Liver (tissue), 9 donors: ENCODE measurements around the gene SYTL1. TPM values are rescaled to one million over a fixed set of nuclear protein-coding genes. Genes with fewer than 3 reads are reported as not detected.

Experiments used
- DNase-seq: peaks from one replicate; pipeline ENCODE4 v3.0.0-alpha.2; 2017; ENCODE audit warnings: low spot score
- H3K27ac ChIP-seq, 2 donors: one replicate each; pipeline ENCODE4 v1.7.0; 2013; ENCODE audit warnings: inconsistent platforms in 2 of 2, low read length in 2 of 2, control low read depth in 1 of 2, low read depth in 1 of 2, mild to moderate bottlenecking in 1 of 2
- H3K27me3 ChIP-seq, 4 donors: one replicate each; pipeline versions ENCODE4 v1.6.1 to v1.7.0; 2013; ENCODE audit warnings: low read length in 3 of 4, inconsistent platforms in 1 of 4, mild to moderate bottlenecking in 1 of 4, moderate library complexity in 1 of 4; ENCODE audit not compliant: control insufficient read depth in 4 of 4, insufficient read depth in 4 of 4
- H3K36me3 ChIP-seq, 4 donors: one replicate each; pipeline versions ENCODE4 v1.6.1 to v1.7.0; 2013; ENCODE audit warnings: low read length in 3 of 4, mild to moderate bottlenecking in 3 of 4, low read depth in 1 of 4, moderate library complexity in 1 of 4; ENCODE audit not compliant: control insufficient read depth in 4 of 4, insufficient read depth in 3 of 4
- H3K4me1 ChIP-seq, 4 donors: one replicate each; pipeline versions ENCODE4 v1.6.1 to v1.7.0; 2013; ENCODE audit warnings: low read length in 3 of 4, mild to moderate bottlenecking in 3 of 4, moderate library complexity in 1 of 4; ENCODE audit not compliant: control insufficient read depth in 4 of 4, insufficient read depth in 4 of 4
- H3K4me3 ChIP-seq, 3 donors: one replicate each; pipeline versions ENCODE4 v1.6.1 to v1.7.0; 2013; ENCODE audit warnings: low read length in 3 of 3, control low read depth in 1 of 3, low read depth in 1 of 3, mild to moderate bottlenecking in 1 of 3
- H3K9ac ChIP-seq, 2 donors: one replicate each; pipeline ENCODE4 v1.7.0; 2013; ENCODE audit warnings: low read length in 2 of 2, mild to moderate bottlenecking in 2 of 2, moderate library complexity in 2 of 2, control low read depth in 1 of 2, low read depth in 1 of 2
- H3K9me3 ChIP-seq, 4 donors: one replicate each; pipeline versions ENCODE4 v1.6.1 to v1.7.0; 2013; ENCODE audit warnings: low read length in 3 of 4; ENCODE audit not compliant: control insufficient read depth in 4 of 4
- ATF3 ChIP-seq: IDR thresholded peaks from 2 replicates; pipeline ENCODE4 v1.6.1; 2016; ENCODE audit warnings: antibody characterized with exemption
- EGR1 ChIP-seq, 2 donors: IDR thresholded peaks; 2 replicates each; pipeline ENCODE4 v1.6.1; 2016 to 2018; ENCODE audit warnings: antibody characterized with exemption in 2 of 2, low read depth in 2 of 2
- FOXA1 ChIP-seq: IDR thresholded peaks from 2 replicates; pipeline ENCODE4 v1.6.1; 2016; ENCODE audit warnings: antibody characterized with exemption
- FOXA2 ChIP-seq: IDR thresholded peaks from 2 replicates; pipeline ENCODE4 v1.6.1; 2016; ENCODE audit warnings: antibody characterized with exemption
- GABPA ChIP-seq, 2 donors: IDR thresholded peaks in 1 of 2; conservative IDR thresholded peaks in 1 of 2; 2 replicates each; pipeline ENCODE4 v1.6.1; 2016; ENCODE audit warnings: antibody characterized with exemption in 2 of 2, mild to moderate bottlenecking in 1 of 2, moderate library complexity in 1 of 2
- HNF4A ChIP-seq, 2 donors: conservative IDR thresholded peaks; 2 replicates each; pipeline ENCODE4 v1.6.1; 2016; ENCODE audit warnings: antibody characterized with exemption in 2 of 2, mild to moderate bottlenecking in 2 of 2
- HNF4G ChIP-seq: IDR thresholded peaks from 2 replicates; pipeline ENCODE4 v1.6.1; 2016; ENCODE audit warnings: antibody characterized with exemption
- JUND ChIP-seq, 2 donors: IDR thresholded peaks; 2 replicates each; pipeline ENCODE4 v1.6.1; 2016; ENCODE audit warnings: antibody characterized with exemption in 2 of 2
- MAX ChIP-seq: IDR thresholded peaks from 2 replicates; pipeline ENCODE4 v1.6.1; 2016; ENCODE audit warnings: antibody characterized with exemption
- NR2F2 ChIP-seq: IDR thresholded peaks from 2 replicates; pipeline ENCODE4 v1.6.1; 2016; ENCODE audit warnings: antibody characterized with exemption
- RAD21 ChIP-seq, 2 donors: IDR thresholded peaks; 2 replicates each; pipeline ENCODE4 v1.6.1; 2016; ENCODE audit warnings: antibody characterized with exemption in 2 of 2, mild to moderate bottlenecking in 2 of 2
- REST ChIP-seq: IDR thresholded peaks from 2 replicates; pipeline ENCODE4 v1.6.1; 2016; ENCODE audit warnings: antibody characterized with exemption, mild to moderate bottlenecking
- RXRA ChIP-seq, 2 donors: IDR thresholded peaks; 2 replicates each; pipeline ENCODE4 v1.6.1; 2017 to 2018; ENCODE audit warnings: antibody characterized with exemption in 2 of 2, mild to moderate bottlenecking in 1 of 2
- SP1 ChIP-seq: IDR thresholded peaks from 2 replicates; pipeline ENCODE4 v1.6.1; 2018; ENCODE audit warnings: antibody characterized with exemption, mild to moderate bottlenecking
- TAF1 ChIP-seq: conservative IDR thresholded peaks from 2 replicates; pipeline ENCODE4 v1.6.1; 2016; ENCODE audit warnings: antibody characterized with exemption, mild to moderate bottlenecking
- YY1 ChIP-seq: IDR thresholded peaks from 2 replicates; pipeline ENCODE4 v1.6.1; 2016; ENCODE audit warnings: antibody characterized with exemption, mild to moderate bottlenecking
- ZBTB33 ChIP-seq: IDR thresholded peaks from 2 replicates; pipeline ENCODE4 v1.6.1; 2016; ENCODE audit warnings: antibody characterized with exemption
- WGBS: extraction: QIAGEN DNeasy Blood & Tissue Kit; methylation state at CpG from one replicate; pipeline ENCODE4 v1.1.7; 2013; 5-methylcytosine and 5-hydroxymethylcytosine counted together
- polyA plus RNA-seq, 2 donors: library from polyadenylated mRNA; stranded (reverse) in 1 of 2; unstranded in 1 of 2; fragments of 200-250 nt in 1 of 2; fragments of >200 nt in 1 of 2; fragmentation: Nextera tagmentation in 1 of 2; extraction: Ambion mirVana in 1 of 2; gene quantifications; one replicate each; pipeline versions ENCODE4 v1.2.1 to v1.2.3, GENCODE V29; 2013 to 2015
- total RNA-seq, 2 donors: library from RNA; depleted of rRNA; stranded (reverse); fragments of >200 nt; gene quantifications; one replicate each; pipeline ENCODE4 v1.2.3, GENCODE V29; 2014
- donor health status: healthy.
- donor health status: healthy.
- donor health status: healthy.
- donor health status: healthy.
- donor health status: healthy.

The SYTL1 gene
- total and polyA plus RNA-seq, 4 donors = 0.73 to 3.9 (median 1.4) TPM

- WGBS = 95% methylated on average over 17 of the region's 17 CpGs
- Histone ChIP-seq H3K4me1 (no peaks in the 10 kb centered on the region), H3K9me3 (no peaks in the 10 kb centered on the region), H3K27ac (no peak overlapping the region), H3K9ac (no peak overlapping the region), H3K27me3 (no peaks in the 10 kb centered on the region), H3K36me3 (peaks cover 14 to 45% (median 22%) of the 10 kb centered on the region in 4 donors), H3K4me3 (no peak overlapping the region)
- TF ChIP-seq HNF4A (conservative IDR thresholded peaks at IDR 0.05) (no peak), SP1 (no peak), ZBTB33 (no peak), RXRA (IDR thresholded peaks at IDR 0.05) (no peak), EGR1 (IDR thresholded peaks at IDR 0.05; ENCODE audit: low read depth in 2 of 2) (no peak), MAX (no peak), RAD21 (IDR thresholded peaks at IDR 0.05) (no peak), GABPA (IDR thresholded peaks at IDR 0.05 in 1 of 2, conservative IDR thresholded peaks at IDR 0.05 in 1 of 2) (no peak), FOXA2 (no peak), FOXA1 (no peak), ATF3 (no peak), JUND (IDR thresholded peaks at IDR 0.05) (no peak), REST (no peak), HNF4G (no peak), NR2F2 (no peak)
- DNase-seq = no peak
Measured at GRCh38 chr1:27335506-27336422, 6.1 kb upstream of the SYTL1 start.

GRCh38 chr1:27336756-27337155, 5.1 kb upstream of the SYTL1 start:
- Histone ChIP-seq H3K4me3 (no peak overlapping the region), H3K27me3 (no peaks in the 10 kb centered on the region), H3K36me3 (peaks cover 14 to 41% (median 22%) of the 10 kb centered on the region in 4 donors), H3K4me1 (no peaks in the 10 kb centered on the region), H3K9ac (no peak overlapping the region), H3K27ac (no peak overlapping the region), H3K9me3 (no peaks in the 10 kb centered on the region)
- TF ChIP-seq HNF4A (conservative IDR thresholded peaks at IDR 0.05) (no peak), YY1 (no peak), GABPA (IDR thresholded peaks at IDR 0.05 in 1 of 2, conservative IDR thresholded peaks at IDR 0.05 in 1 of 2) (no peak), FOXA2 (no peak), REST (no peak), TAF1 (no peak), JUND (IDR thresholded peaks at IDR 0.05) (no peak), MAX (no peak), FOXA1 (no peak), RXRA (IDR thresholded peaks at IDR 0.05) (no peak), RAD21 (IDR thresholded peaks at IDR 0.05) (no peak), SP1 (no peak), NR2F2 (no peak), EGR1 (IDR thresholded peaks at IDR 0.05; ENCODE audit: low read depth in 2 of 2) (no peak)
- no peak for DNase-seq
- WGBS = 93% methylated on average over 5 of the region's 5 CpGs
